Progenitor cell of endocrine pancreas (in vitro differentiated cells): Measurements from ENCODE around the gene PRMT5. TPM values are rescaled to one million over a fixed set of nuclear protein-coding genes. Genes with fewer than 3 reads are reported as not detected.

Source experiments
- DNase-seq: peaks from one replicate; pipeline ENCODE4 v3.0.0; 2021; ENCODE audit warnings: low spot score; ENCODE audit not compliant: unreplicated experiment
- H3K27ac Mint-ChIP-seq: 2 replicates; pipeline ENCODE4 v1.8.0; 2021; ENCODE audit warnings: mild to moderate bottlenecking, moderate library complexity, mixed read lengths
- H3K27me3 Mint-ChIP-seq: 2 replicates; pipeline ENCODE4 v1.8.0; 2021; ENCODE audit warnings: mixed read lengths
- H3K36me3 Mint-ChIP-seq: 2 replicates; pipeline ENCODE4 v1.8.0; 2022; ENCODE audit warnings: mixed read lengths; ENCODE audit not compliant: insufficient read depth
- H3K4me1 Mint-ChIP-seq: 2 replicates; pipeline ENCODE4 v1.8.0; 2021; ENCODE audit warnings: low read depth, mixed read lengths
- H3K4me3 Mint-ChIP-seq: 2 replicates; pipeline ENCODE4 v1.8.0; 2021; ENCODE audit warnings: low read depth, mild to moderate bottlenecking, moderate library complexity, mixed read lengths
- H3K9me3 Mint-ChIP-seq: 2 replicates; pipeline ENCODE4 v1.8.0; 2021; ENCODE audit warnings: low read depth, mixed read lengths
- total RNA-seq: library from RNA; stranded (reverse); gene quantifications from 2 replicates; pipeline ENCODE4 v1.2.1, GENCODE V29; 2021
- TF ChIP-seq, protein P1 (sequence below): fragments of 200-600 bp; sonication (generic); IDR thresholded peaks from one replicate; pipeline ENCODE4 v1.5.0; 2021; ENCODE audit warnings: antibody characterized with exemption, mild to moderate bottlenecking; ENCODE audit not compliant: unreplicated experiment

The PRMT5 gene
- total RNA-seq, 1 donor from 2014 or later, result 104 TPM

DNA sequence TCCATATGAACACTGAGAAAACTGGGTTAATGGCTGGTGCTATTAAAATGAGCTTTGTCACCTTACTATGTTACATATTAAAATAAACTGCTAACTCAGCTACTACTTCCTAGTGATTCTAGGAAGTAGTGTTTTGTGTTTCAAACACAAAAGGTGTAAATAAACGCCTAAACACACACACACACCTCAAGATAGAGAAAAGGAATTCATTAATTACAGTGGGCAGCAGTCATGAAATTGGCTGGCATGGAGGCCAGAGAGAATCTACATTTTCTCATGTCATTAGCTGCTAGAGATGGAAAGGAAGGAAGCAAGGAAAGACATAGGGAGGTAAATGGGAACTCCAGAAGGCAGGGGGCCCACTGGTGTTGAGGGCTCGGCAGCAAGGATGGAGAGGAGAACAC, 787 bp upstream of the PRMT5 start:
- Mint-ChIP-seq H3K27ac (no peak overlapping the region), H3K27me3 (no peaks in the 10 kb centered on the region), H3K36me3 (peaks cover 4% of the 10 kb centered on the region), H3K4me1 (peaks cover 27% of the 10 kb centered on the region), H3K9me3 (no peaks in the 10 kb centered on the region), H3K4me3 (no peak overlapping the region)
- DNase-seq, result no peak
- TF ChIP-seq, protein P1, sequence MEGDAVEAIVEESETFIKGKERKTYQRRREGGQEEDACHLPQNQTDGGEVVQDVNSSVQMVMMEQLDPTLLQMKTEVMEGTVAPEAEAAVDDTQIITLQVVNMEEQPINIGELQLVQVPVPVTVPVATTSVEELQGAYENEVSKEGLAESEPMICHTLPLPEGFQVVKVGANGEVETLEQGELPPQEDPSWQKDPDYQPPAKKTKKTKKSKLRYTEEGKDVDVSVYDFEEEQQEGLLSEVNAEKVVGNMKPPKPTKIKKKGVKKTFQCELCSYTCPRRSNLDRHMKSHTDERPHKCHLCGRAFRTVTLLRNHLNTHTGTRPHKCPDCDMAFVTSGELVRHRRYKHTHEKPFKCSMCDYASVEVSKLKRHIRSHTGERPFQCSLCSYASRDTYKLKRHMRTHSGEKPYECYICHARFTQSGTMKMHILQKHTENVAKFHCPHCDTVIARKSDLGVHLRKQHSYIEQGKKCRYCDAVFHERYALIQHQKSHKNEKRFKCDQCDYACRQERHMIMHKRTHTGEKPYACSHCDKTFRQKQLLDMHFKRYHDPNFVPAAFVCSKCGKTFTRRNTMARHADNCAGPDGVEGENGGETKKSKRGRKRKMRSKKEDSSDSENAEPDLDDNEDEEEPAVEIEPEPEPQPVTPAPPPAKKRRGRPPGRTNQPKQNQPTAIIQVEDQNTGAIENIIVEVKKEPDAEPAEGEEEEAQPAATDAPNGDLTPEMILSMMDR, result no peak

DNA sequence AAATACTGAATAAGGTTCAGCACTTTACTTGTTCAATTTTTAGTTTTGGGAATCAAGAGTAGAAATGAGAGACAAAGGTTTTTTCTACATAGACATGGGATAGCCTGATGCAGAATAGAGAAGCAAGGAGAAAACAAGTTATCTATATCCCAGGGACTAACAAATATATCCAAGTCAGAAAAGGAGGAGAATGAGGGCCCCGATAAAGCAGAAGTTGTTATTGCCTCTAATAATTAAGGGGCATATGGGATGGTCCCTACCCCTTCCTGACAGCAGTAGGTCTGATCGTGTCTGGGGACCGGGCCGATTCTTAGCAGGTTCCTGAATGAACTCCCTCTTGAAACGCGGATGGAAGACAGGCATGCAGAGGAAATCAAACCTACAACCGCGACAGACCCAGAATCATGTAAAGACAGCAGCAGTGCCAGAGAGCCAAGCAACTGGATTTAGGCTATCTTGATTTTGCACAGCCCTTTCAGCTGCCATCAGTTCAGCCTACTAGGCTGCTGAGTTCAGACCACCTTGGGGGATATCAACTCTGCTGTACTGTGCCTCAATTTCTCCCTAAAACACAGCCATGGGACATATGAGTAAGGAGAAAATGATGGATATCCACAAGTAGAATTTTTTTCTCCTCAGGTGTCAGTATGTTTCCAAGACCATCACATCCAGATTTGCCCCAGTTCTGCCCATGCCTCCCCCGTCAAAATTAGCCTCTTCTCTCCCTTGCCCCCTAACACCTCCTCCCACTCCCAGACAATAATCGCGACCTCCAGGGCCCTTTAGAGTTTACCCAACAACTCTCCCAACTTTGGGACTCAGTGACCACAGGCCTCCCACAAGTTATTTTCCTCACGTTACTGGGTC, 706 bp downstream of the PRMT5 start:
- Mint-ChIP-seq H3K27me3 (no peaks in the 10 kb centered on the region), H3K4me3 (no peak overlapping the region), H3K27ac (no peak overlapping the region), H3K9me3 (no peaks in the 10 kb centered on the region), H3K36me3 (peaks cover 9% of the 10 kb centered on the region), H3K4me1 (peaks cover 22% of the 10 kb centered on the region)
- no peak for DNase-seq
- TF ChIP-seq, protein P1, result no peak

DNA sequence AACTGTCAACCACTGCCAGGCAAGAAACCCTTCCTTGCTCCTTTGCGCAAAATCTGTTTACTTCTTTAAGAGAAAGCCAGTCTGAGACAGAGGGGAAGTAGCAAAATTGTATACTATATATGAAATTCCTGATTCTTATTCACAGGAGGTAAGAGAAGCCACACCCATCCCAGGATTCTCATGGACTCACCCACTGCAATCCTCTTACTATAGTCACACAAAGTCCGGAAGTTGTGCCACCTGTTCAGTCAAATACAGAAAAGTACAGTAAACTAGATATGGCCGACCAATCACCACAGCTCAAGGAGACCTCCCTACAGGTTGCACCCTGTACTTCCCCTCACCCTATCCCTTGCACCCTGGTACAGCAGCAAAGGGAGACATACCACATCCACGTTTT, 2.9 kb downstream of the PRMT5 start:
- TF ChIP-seq, protein P1, result no peak
- Mint-ChIP-seq H3K27me3 (no peaks in the 10 kb centered on the region), H3K36me3 (peaks cover 20% of the 10 kb centered on the region), H3K27ac (no peak overlapping the region), H3K9me3 (no peaks in the 10 kb centered on the region), H3K4me3 (no peak overlapping the region), H3K4me1 (peaks cover 7% of the 10 kb centered on the region)
- no peak for DNase-seq

DNA sequence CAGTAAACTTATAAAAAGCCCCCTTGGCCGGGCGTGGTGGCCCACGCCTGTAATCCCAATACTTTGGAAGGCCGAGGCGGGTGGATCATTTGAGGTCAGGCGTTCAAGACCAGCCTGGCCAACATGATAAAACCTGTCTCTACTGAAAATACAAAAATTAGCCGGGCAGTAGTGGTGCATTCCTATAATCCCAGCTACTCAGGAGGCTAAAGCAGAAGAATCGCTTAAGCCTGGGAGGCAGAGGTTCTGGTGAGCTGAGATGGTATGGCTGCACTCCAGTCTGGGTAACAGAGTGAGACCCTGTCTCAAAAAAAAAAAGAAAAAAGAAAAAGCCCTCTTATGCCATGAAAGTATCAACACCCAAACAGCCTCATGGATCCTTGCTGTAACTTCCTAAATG, 3.7 kb downstream of the PRMT5 start:
- TF ChIP-seq, protein P1, result no peak
- Mint-ChIP-seq H3K27ac (no peak overlapping the region), H3K9me3 (no peaks in the 10 kb centered on the region), H3K4me1 (peaks cover 7% of the 10 kb centered on the region), H3K36me3 (peaks cover 25% of the 10 kb centered on the region), H3K4me3 (no peak overlapping the region), H3K27me3 (no peaks in the 10 kb centered on the region)
- DNase-seq, result no peak

DNA sequence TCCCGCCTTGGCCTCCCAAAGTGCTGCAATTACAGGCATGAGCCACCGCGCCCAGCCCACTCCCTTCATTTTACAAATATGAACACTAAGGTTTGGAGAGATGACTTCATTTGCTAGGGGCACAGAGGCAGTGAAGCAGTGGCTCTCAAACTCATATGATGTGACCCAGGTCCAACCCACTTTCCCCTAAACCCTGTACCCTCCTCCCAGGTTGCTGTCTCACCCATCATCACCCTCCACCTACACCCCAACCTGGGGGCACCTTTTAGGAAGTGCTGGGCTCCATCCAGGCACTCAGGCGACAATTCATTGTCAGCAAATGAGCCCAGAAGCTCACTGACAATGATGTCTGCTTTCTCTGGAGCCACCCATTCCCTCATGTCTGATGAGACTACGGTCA, 5.4 kb downstream of the PRMT5 start:
- H3K27ac Mint-ChIP-seq, result no peak overlapping the region
- H3K36me3 Mint-ChIP-seq, result peaks cover 28% of the 10 kb centered on the region
- H3K9me3 Mint-ChIP-seq, result no peaks in the 10 kb centered on the region
- peaks cover 12% of the 10 kb centered on the region for H3K4me1 Mint-ChIP-seq
- DNase-seq, result no peak
- H3K27me3 Mint-ChIP-seq, result no peaks in the 10 kb centered on the region
- no peak overlapping the region for H3K4me3 Mint-ChIP-seq
- TF ChIP-seq, protein P1, result no peak
